Measurements from ENCODE around the gene NR2F2.

Gene NR2F2

GRCh38 chr15:96332637-96333121, 2.2 kb downstream of the NR2F2 start:
- no peak for DNase-seq (ENCODE audit: low read depth in 2 of 2)

DNA sequence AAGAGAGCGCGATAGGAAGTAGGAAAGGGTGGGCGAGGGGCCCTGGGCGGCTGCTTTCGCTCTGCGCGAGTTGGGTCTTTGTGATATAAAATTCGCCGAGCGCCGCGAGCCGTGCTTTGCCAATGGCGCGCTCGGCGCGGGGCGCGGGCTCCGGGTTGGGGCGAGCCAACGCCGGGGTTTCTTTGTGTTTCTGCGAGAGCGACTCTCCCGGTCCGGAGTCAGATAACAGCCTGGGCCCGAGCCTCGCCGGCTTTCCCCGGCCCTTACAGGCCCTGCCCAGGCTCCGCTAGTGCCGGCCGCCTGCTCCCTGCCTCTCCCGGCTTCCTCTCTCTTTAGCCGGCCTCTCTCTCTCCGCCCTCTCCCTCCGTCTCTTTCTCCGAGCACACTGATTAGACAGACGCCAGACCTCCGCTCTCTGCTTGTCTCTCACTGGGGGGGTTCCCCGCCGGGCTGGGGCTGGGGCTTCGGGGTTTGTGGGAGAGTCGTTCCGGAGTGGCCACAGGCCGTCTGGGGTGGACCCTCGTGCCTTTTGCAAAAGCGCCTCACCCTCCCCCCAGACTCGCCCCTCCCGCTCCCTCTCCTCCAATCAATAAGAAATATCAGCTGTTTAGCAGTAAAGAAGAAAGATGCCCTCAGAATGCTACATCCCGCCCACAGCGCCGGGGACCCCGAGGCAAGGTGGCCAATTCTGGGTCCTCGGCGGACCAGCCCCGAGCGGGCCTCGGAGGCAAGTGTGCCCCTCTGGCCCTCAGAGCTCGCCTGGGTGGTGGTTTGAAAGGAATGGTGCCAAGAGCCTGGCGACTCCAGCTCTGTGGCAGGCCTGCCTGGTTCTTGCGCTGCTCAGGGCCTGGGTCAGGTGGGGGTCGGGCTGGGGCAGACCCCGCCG, 2.9 kb downstream of the NR2F2 start:
- DNase-seq (ENCODE audit: low read depth in 2 of 2) = no peak

- DNase-seq (ENCODE audit: low read depth in 2 of 2) = no peak
Measured at GRCh38 chr15:96334017-96334704, 3.7 kb downstream of the NR2F2 start.

DNA sequence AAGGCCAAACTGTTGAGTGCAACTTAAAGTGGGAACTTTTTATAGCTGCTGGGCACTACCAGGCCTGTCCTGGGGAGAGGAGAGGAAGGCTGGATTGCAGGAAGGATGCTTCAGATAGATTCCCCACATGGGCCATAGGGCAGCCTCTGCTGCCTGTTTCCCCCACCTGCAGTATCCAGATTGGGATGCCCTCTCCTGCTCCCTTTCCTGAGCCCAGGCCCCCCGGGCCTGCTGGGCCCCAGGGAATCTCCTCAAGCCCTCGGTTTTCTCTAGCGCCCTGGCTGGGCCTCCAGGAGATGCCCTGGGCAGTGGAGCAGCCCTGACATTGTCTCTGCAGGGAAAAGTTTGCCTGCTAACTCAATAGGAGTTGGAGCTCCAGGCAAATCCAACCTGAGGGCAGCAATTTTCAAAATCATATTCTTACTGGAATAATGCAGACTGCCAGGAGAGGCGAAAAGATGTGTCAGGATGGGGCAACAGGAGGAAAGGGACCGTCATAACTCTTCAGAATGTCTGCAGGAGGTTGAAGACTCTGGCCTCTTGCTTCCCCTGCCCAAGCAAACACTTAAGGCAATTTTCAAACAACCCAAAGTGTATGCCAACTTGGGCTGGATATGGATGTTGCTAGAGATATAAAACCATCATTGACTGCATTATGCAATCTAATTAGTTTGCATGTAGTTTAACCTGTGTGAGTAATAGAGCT, 4.4 kb downstream of the NR2F2 start:
- no peak for DNase-seq (ENCODE audit: low read depth in 2 of 2)

DNA sequence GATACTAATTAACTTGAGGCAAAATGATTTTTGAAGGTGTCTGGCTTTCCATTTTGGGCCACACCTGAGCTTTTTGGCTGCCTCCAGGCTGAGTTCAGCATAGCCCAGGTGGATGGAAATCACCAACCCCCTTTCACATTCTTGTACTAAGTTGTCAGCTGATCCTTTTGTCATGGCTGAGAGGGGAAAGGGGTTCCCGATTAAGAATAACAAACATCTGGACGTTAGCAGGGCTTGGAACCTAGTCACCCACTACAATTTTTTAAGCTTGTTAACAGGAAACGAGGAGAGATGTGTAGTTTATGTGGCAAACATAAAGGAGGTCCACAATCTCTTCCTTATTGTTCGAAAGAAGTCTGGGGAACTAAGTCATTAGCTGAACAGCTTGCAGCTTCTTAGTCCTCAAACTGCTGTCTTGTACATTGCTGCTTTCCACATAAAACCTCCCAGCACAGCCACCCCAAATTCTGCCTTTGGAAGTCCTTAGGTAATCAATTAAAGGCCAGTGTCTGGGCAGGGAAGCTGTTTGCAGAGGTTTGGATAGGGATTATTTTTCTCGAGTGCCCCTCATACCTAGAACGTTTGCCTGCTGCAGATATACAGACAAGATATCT, 5.0 kb downstream of the NR2F2 start:
- DNase-seq (ENCODE audit: low read depth in 2 of 2) = no peak

DNA sequence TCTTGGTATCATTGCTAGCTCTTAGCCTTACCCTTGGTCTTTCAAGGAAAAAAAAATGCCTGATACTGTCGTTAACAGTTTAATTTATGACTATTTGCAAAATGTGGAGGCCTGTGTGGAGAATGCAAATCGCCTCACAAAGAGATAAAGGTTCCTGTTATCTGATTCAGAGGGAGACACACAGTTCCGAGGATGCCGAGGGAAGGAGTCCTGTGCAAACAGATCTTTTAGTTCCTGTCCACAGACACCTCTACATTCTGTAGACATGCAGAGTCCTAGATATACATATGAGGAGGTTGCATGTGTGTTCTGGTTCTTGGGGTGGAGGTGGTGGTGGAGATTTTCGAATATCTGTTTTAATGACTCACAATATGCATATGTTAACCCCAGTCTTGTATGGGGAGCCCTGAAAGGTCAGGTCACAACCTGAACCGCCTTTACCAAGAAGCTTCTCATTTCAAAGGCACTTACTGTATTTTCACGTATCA, 5.7 kb downstream of the NR2F2 start:
- DNase-seq (ENCODE audit: low read depth in 2 of 2) = no peak

DNA sequence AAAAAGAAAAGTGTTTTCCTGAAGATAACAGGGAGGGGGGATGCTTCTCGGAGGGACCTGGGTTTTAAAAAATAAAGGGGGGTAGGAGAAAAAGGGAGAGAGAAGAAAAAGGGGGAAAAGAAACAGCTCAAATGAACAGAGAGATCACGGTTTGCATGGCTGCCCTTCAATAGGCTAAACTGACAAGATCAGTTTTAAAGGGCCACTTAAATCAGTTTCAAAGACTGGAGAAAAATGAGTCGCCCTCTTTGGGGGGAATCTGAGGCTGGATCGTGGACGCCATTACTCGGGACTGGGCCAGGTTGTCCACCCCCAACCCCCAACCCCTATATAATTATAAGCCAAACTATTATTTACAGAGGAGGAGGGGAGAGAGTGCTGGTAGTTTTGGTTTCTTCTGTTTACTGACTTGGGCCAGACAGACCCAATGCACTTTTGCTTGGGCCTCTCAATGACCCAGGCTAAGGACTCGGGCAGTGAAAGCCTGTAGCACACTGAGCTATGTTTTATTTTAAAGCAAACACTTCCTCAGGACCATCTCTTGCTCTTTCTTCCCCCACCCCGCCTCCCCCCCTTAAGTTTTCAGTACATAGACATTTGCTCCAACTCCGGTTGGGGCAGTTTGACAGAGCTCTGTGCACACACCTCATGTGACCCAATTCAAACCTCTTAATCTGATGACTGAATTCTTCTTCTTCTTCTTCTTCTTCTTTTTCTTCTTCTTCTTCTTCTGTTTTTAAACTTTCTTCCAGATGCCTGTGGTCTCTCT, 6.3 kb downstream of the NR2F2 start:
- no peak for DNase-seq (ENCODE audit: low read depth in 2 of 2)

GRCh38 chr15:96337365-96338023, 7.0 kb downstream of the NR2F2 start:
- DNase-seq (ENCODE audit: low read depth in 2 of 2) = no peak

- no peak for DNase-seq (ENCODE audit: low read depth in 2 of 2)
Measured at GRCh38 chr15:96338074-96338765, 7.7 kb downstream of the NR2F2 start.

- DNase-seq (ENCODE audit: low read depth in 2 of 2) = no peak
Measured at GRCh38 chr15:96338766-96339618, 8.5 kb downstream of the NR2F2 start.

DNA sequence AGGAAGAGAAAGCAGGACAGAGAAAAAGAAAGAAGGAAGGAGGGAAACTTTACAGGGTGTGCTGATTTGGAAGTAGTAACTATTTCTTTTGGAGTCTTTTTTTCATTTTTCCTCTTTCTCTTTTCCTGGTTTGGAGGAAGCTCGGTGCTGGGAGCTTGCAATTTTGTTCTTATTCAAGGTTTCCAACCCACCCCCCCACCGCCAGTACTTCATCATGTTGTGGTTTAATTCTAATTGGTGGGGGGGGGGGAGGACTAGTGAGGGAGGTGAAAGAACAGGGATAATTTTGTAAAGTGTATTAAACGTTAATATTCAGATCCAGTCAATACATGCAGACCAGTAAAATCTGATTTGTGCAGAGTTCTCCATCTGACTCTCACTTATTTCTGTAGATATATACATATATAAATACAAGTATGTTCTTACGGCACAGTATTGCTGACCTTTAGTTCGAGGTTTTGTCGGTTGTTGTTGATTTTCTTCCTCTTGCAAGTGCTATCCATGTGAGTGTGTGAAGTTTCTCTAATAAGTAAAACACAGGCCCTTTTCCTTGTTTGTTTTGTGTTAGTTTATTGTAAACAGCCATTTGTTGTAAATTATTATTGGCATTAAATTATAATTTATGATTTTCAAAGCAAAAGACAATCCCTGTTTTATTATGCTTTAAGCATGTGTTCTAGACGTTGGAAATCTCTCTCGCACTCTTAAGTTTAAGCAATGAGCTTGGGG, 9.3 kb downstream of the NR2F2 start:
- no peak for DNase-seq (ENCODE audit: low read depth in 2 of 2)

DNA sequence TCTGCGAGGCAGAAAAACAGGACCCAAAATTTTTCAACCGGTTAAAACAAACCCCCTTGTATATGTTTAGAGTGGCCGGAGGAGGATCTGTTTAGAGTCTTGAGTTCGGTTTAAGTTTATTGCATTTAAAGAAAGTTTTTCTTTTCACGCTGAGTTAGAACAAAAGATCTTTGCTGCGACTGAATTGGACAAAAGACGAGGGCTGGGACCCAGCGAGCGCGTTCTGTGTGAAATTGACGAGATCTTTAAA, 9.8 kb downstream of the NR2F2 start:
- no peak for DNase-seq (ENCODE audit: low read depth in 2 of 2)

GRCh38 chr15:96340598-96341512, 10.4 kb downstream of the NR2F2 start:
- DNase-seq (ENCODE audit: low read depth in 2 of 2) = no peak

GRCh38 chr15:96341513-96342405, 11.3 kb downstream of the NR2F2 start:
- no peak for DNase-seq (ENCODE audit: low read depth in 2 of 2)

GRCh38 chr15:96342406-96343112, 12.1 kb downstream of the NR2F2 start:
- no peak for DNase-seq (ENCODE audit: low read depth in 2 of 2)
